Measurements from ENCODE around the gene PDCL2. TPM values are rescaled to one million over a fixed set of nuclear protein-coding genes. Genes with fewer than 3 reads are reported as not detected.

The PDCL2 gene
- total and polyA plus RNA-seq, 2 of the 8 experiments (the other 6 are each of a cell fraction or from before 2014, with no cell fraction given), result not detected

DNA sequence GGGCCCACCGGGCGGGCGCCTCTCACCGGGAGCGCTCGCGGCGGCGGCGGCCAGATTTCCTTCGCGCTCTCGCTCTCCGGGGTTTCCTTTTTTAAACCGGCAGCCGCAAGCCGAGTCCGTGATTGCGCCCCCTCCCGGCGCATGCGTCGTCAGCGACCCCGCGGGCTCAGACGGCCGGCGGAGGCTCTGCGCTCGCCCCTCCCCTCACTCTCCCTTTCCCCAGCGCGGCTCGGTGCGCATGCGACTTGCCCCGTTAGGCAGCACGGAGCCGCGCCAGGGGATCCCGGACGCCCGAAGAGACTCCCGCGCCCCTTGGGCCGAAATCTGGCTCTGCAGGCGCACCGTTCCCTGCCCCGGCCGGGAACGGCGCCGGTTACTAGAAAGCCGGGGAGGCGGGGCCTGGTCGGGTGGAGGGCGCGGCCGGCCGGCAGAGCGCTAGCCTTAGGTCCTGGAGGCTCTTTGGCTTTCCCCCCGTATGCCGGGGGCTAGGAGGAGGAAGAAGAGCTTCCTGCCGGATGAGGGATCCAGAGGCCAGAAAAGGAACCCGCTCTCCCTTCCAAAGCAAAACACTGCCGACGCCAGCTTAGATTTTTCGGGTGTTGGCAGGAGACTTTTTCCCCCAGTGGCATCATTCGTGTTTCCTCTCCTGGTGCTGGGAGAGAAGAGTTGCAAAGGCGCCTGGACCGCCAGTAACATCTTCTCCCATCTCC is 45.1 kb downstream of the PDCL2 start, which contains the start of gene CLOCK (continued):
- TF ChIP-seq TAF7 (optimal IDR thresholded peaks at IDR 0.05; ENCODE audit: borderline replicate concordance, low read depth, low read length), result peak; percentile 76
- TF ChIP-seq, protein P1, sequence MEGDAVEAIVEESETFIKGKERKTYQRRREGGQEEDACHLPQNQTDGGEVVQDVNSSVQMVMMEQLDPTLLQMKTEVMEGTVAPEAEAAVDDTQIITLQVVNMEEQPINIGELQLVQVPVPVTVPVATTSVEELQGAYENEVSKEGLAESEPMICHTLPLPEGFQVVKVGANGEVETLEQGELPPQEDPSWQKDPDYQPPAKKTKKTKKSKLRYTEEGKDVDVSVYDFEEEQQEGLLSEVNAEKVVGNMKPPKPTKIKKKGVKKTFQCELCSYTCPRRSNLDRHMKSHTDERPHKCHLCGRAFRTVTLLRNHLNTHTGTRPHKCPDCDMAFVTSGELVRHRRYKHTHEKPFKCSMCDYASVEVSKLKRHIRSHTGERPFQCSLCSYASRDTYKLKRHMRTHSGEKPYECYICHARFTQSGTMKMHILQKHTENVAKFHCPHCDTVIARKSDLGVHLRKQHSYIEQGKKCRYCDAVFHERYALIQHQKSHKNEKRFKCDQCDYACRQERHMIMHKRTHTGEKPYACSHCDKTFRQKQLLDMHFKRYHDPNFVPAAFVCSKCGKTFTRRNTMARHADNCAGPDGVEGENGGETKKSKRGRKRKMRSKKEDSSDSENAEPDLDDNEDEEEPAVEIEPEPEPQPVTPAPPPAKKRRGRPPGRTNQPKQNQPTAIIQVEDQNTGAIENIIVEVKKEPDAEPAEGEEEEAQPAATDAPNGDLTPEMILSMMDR (IDR thresholded peaks at IDR 0.05; ENCODE audit: control extremely low read depth in 1 of 3, insufficient read depth in 1 of 3, low read depth in 1 of 3, low read length in 3 of 3), result peak; percentile 41 to 57 (median 44)
- no peak for TF ChIP-seq RFX5 (IDR thresholded peaks at IDR 0.05; ENCODE audit: borderline replicate concordance, low read depth, low read length)
- TF ChIP-seq ASH2L (IDR thresholded peaks at IDR 0.05; ENCODE audit: low read length), result peak; percentile 93
- TF ChIP-seq SIN3A (conservative IDR thresholded peaks at IDR 0.05 in 1 of 2, IDR thresholded peaks at IDR 0.05 in 1 of 2; ENCODE audit: low read depth in 1 of 2, low read length in 2 of 2), result 0 out of 4 replicates have a peak, but pooled peaks of 1 of the 2 experiments have one; percentile 19
- peak; percentile 19 for TF ChIP-seq TAF1 (IDR thresholded peaks at IDR 0.05; ENCODE audit: low read depth, low read length)
- peak in 1 of 2 experiments; percentile 68; a peak in 2 of 3 replicates for TF ChIP-seq POLR2A (IDR thresholded peaks at IDR 0.05; ENCODE audit: control extremely low read depth in 1 of 2, low read depth in 2 of 2, low read length in 2 of 2)

Measured in H1 (cell line).